ENCODE results near the gene SYNGR2.

SYNGR2 gene, protein sequence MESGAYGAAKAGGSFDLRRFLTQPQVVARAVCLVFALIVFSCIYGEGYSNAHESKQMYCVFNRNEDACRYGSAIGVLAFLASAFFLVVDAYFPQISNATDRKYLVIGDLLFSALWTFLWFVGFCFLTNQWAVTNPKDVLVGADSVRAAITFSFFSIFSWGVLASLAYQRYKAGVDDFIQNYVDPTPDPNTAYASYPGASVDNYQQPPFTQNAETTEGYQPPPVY

DNA sequence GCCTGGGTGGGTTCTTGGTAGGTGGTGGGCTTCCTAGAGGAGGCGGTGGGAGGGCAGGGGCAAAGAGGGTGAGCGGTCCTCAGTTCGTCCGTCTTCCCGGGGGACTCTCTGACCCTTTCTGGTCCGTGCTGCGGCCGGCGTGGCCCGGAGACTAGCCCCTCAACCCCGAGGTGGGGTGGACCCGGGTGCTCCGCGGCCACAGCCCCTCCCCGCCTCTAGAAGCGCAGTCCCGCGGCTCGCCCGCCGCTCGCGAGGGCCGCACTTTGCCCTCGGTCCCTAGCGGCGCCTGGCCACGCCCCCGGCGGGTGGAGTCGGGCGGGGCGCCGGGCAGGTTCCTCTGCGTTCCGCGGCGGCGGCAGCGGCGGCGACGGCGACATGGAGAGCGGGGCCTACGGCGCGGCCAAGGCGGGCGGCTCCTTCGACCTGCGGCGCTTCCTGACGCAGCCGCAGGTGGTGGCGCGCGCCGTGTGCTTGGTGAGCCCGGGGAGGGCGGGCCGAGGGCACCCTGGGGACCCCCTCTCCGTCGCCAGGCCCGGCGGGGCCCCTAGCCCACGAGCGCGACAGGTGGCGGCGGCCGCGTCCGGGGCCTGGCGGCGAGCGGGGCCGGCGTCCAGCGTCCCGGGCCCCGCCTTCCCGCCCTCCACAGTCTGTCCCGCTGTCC, at the start of gene SYNGR2:
Gene SYNGR2 (plus strand): TSS at position 340 of the 661 bp plus-strand sequence. CDS start 36 bp downstream, at position 376.
- DNase-seq (ENCODE audit: low spot score): no peak

DNA sequence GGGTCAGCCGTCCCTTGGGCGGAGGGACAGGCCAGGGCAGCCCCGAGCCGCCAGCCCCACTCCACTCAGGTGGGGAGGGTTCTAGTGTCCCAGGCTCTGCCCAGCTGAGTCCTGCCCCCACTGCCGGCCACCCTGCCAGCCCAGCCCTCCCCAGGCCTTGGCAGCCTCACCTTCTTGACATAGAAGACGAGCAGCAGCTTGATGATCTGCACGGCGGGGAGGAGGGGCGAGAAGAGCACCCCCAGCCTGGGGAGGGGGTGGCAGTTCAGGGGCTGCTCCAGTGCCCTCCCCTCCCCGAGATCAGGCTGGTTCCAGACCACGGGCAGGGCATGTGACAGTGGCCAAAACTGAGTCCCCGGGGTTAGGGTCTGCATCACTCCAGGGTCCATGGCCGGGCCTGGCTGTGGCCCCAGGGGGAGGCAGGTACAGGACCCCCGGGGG, 49.6 kb upstream of the SYNGR2 start:
- no peak for DNase-seq (ENCODE audit: low spot score)

DNA sequence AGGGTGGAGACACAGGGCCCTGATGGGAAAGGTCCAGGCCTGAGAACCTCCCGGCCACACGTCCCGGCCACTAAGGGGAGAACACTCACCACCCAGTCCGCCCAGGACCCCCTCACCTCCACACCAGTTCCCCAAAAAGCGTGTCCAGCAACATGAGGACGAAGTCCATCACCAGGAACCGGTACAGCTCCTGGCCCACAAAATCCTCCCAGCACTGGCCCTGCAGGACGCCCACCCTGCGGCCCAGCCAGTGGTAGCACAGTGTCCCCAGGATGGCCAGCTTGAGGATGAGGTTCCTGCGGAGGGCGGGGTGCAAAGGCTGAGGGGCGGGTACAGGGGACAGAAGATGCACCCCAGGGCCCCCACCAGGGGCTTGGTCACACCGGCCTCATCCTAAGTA, 47.8 kb upstream of the SYNGR2 start:
- no peak for DNase-seq (ENCODE audit: low spot score)

DNA sequence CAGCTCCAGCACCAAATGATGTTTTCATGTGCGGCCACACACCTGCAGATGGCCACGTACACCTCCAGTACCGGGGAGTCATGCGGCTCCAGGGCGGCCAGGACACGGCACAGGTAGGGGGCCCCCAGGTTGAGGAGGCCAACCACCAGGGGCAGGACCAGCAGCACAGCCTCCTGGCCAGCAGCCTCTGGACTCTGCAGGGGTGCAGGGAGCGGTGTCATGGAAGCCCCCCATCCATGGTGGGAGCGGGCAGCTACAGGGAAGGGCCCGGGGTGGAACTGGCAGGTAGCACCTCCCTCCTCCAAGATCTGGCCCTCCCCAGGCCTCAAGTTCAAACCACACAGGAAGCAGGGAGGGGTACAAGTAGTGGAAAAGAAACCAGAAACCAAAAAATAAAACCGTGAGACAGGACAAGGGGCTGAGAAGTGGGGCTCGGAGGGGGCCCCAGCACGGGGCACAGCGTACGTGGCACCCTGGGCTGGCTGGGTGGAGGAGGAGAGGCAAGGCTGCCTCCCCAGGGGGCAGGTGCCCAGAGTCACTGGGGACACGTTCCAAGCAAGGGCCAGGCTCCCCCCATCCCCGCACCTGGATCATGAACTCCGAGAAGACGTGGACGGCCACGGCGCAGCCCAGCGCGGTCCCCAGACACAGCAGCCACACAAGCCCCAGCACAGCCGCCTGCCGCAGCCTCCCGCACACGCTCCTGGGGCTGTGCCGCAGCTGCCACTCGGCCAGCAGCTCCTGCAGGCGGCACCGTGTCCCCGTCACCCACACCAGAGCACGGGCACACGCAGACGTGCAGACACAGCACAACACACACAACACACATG, 47.2 kb upstream of the SYNGR2 start:
- DNase-seq (ENCODE audit: low spot score): no peak

DNA sequence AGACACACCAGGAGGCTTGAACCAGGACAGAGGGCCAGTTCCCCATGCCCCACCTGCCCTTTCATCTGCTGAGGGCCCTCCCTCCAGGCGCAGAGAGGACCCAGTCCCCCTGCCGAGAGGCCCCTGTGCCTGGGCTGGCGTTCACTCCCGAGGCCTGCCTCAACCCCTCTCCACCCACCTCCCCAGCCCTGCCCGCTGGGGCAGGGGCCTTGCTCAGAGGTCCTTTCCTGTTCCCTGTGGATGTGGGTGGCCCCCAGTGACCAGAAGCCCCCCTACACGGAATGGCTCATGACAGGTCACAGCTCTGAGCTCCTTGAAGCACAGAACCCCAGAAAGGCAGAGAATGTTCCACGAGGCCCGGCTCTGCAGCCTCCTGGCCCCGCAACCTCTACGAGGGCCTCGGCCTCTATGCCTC, 46.6 kb upstream of the SYNGR2 start:
- DNase-seq (ENCODE audit: low spot score): no peak

DNA sequence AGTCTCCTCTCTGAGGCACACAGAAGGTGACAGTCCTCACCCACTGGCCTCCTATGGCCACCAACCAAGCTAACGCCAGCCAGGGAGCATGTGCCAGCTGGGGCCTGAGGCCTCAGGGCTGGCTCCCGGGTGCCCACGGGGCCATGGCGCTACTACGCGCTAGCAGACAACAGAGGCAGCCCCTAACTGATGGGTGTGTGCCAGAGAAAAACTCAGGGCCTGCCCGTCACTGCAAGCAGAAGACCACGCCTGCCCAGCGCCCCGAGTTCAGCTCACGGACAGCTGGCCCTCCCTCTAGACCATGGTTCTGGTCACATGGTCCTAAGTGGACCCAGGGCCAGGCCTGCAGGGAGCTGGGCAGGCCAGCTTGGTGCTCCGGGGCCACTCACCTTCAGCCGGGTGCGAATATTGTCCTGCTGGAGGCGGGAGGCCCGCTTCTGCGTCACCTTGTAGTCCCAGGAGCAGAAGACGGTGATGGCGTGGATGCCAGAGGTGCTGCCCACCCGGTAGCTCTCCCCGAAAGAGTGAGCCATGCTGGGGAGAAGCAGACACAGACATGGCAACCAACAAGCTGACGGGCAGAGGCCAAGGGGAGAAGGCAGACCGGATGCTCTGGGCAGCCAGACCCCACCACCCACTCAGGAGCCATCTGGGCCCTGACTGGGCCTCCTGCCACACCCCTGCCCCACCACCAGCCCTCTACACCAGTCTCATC, 46.0 kb upstream of the SYNGR2 start:
- DNase-seq (ENCODE audit: low spot score): no peak

DNA sequence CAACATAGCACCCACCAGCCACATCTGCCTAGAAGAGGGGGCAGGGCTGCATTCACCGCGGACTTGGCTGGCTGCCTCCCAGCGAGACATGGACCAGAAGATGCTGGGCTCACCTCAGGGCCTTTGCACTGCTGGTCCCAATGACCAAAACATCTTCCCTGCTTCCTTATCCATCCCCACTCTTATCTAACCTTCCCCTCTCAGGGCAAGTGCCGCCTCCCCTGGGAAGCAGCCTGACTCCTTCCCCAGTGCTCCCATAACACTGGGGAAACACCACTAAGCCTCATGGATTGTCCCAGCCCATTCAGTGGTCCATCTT, 45.5 kb upstream of the SYNGR2 start:
- no peak for DNase-seq (ENCODE audit: low spot score)

DNA sequence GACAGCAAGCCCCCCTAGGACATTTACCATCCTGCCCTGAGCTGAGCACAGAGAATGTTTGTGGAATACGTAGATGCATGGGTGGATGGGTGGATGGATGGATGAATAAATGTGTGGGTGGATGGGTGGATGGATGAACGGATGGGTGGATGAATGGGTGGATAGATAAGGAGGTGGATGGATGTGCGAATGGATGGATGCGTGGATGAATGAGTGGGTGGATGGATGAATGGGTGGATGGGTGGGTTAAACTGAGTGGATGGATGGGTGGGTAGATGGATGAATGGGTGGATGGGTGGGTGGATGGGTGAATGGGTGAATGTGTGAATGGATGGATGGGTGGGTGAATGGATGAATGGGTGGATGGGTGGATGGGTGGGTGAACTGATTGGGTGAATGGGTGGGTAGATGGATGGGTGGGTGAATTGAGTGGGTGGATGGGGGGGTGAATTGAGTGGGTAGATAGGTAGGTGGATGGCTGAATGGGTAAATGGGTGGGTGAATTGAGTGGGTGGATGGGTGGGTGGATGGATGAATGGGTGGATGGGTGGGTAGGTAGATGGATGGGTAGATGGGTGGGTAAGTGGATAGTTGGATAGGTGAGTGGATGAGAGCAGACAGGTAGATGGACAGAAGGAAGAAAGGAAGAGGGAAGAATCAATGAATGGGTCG, 45.0 kb upstream of the SYNGR2 start:
- DNase-seq (ENCODE audit: low spot score): no peak

DNA sequence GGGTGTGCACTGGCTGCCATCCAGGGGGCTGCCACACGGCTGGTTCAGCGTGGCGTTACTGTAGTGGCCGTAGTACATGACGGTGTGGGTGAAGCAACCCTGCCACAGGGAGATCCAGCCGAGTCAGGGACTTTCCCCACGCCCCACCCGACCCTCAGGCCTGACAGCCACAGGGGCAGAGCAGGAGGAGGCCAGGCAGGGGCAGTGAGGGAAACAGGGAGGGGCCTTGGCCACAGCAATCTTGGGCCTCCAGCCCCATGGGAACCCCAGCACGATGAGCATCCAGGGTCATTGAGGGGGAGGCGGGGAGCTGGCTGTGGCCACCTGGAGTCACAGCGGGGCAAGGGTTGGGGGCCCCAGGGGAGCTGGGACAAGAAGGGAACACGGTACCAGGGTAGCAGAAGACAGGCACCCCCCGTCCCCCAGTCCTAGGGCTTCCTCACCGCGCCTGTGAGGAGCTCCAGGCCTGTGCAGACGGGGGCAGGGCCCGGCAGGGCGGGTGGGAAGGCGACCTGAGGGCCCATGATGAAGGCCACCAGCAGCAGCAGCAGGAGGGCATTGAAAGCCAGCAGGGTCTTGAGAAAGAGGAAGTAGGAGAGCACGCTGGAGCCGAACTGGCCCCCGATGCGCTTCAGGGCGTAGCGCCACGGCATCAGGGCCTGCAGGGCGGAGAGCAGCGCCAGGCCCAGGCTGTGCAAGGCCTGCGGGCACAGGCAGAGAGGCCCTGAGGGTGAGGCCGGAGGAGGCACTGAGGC, 44.1 kb upstream of the SYNGR2 start:
- DNase-seq (ENCODE audit: low spot score): no peak

DNA sequence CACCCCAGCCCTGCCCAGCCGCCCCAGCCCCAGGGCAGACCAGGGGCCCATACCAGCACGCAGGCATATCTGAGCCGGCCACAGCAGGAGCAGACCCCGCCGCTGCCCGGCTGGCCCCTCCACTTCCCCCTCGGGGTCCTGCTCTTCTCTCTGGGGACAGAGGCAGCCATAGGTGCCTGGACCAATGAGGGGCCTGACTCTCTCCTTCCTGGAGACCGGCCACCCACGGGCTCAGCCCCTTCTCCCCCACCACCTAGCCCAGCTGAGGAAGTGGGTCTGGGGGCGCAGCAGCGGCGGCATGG, 43.6 kb upstream of the SYNGR2 start:
- DNase-seq (ENCODE audit: low spot score): no peak

DNA sequence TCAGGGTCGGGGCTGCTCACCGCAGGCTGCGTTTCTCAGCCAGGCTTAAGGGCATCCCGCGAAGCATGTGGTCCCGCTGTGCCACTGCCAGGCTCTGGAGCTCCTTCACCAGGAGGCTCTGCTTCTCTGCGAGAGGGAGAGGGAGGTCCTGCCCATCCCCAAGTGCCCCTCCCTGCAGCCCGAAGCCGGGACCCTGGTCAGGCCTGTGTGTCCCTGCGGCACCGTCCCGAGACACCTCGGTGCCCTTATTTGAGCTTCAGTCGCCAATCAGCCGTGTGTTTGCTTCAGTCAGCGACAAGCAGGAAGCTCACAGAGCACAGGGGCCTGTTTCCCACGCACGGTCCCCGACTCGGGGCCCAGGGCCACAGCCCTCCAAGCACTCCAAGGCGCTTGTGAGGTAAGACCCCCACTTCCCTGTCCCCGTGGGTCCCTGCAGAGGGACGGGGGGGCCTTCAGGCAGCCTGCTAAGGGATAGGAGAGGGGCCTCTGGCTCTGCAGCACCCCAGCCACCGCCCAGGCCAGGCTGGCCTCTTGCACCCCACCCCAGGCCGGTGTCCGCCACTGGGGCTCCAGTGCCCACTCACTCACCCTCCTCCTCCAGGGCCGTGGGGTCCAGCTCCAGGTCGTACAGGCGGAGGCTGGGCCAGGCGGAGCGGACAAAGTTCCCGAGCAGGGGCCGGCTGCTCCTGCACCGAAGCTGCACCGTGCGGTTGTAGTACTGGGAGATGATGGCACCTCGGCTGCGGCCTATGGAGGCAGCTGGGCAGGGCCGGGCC, 43.1 kb upstream of the SYNGR2 start:
- DNase-seq (ENCODE audit: low spot score): no peak

DNA sequence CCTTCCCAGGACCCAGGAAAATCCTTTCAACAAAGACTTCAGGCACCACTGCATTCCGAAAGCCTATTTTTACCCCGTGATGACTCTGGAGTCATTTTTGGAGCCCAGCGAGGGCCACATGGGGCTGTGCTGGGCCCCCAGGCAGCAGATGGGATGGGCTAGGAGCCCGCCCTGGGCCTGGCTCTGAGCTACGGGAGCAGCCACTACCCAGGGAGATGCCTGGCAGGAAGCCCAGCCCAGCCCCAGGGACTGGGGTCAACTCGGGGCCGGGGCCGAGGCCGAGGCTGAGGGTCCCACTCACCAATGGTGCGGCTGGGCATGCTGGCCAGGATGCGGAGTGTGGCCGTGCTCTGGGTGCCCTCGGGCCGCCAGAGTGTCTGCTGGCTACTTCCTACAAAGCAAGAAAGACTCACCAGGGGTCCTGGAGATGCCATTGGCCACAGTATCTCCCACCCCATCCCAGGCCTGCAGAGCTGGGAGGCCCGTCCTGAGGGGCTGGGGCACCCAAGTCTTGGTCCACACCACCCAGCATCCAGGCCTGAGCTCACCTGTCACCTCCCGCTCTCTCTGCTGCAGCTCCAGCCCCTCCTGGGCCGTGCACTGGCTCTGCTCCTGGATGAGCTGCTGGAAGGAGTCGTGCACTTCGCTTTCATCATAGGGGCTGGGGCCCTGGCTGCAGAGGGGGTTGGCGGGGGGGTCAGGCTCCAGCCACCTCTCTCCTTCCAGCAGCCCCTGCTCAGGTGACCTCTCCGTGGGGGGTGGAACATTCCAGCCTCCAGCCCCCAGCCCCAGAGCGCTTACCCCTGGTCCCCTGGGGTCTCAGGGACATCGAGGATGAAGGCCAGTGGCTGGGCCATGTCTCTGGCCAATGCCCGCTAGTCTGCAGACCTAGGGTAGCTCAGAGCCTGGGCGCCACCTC, 42.1 kb upstream of the SYNGR2 start:
- no peak for DNase-seq (ENCODE audit: low spot score)

DNA sequence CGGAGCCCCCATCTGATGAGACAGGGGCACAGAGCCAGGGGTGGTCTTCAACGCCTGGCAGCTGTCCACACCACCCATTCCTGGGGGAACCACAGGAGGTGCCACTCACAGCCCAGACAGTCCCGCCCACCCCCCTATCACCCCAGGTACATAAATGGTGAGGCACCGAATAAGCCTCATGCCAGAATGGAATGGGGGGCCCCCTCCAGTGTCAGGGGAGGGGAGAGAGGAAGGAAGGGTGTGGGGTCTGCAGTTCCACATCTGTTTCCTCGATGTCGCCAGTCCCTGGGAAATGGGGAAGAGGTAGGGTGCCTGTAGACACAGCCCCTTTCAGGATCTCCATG, 41.5 kb upstream of the SYNGR2 start:
- DNase-seq (ENCODE audit: low spot score): no peak

DNA sequence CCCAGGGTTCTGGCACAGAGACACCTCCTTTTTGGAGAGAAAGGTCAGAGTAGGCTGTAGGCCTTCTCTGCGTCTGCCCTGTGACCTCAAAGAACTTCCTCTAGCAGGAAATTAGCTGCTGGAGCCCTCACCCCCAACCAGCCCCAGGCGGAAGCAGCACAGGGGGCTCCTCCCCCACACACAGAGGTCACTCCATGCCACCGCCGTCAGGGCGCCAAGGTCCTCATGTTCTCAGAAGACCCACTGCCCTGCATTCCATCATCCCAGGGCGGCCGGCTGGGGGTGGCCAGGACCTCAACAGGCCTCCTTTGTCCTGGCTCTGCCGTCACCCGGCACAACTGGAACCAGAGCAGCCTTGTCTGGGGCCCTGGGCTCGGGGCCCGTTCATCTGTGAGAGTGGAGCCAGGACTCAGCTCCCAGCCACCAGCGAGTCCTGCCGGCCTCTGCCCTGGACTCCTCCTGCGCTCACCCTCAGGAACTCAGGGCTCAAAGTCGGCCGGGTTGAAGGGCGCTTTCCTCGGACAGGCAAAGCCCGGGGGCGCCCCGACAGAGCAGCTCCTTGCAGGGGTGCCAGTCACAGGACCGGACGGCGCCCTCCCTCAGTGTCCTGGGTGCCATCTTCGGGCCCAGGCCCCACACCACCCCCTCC, 41.0 kb upstream of the SYNGR2 start:
- DNase-seq (ENCODE audit: low spot score): no peak

DNA sequence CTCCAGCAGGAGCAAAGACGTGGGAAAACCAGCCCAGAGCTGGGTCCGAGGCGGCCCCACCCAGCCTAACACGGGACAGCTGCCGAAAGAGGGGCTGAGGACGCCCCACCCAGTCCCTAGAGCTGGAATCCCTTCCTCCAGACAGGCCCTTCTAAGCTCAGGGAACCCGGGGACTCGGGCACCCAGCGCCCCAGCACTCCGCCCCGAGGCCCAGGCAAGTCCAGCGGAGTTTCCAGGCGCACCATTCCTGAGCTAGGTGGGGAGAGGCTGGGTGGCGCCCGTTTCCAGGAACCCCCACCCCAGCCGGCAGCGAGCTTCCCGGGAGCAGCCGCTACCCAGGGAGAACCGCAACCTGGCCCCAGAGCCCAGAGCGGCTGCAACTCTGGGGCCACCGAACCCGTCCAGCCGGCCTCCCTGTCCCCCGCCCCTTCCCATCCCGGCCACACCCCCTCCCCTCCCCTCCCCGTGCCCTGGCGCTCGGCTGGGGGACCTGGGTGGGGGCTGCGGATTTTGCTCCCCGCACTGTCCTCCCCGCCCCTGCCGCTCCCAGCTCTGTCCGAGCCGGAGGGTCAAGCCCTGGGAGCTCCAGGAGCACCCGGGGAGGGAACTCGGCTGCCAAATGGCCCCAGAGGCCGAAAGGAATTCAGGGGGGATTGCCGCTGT, 40.4 kb upstream of the SYNGR2 start:
- no peak for DNase-seq (ENCODE audit: low spot score)

DNA sequence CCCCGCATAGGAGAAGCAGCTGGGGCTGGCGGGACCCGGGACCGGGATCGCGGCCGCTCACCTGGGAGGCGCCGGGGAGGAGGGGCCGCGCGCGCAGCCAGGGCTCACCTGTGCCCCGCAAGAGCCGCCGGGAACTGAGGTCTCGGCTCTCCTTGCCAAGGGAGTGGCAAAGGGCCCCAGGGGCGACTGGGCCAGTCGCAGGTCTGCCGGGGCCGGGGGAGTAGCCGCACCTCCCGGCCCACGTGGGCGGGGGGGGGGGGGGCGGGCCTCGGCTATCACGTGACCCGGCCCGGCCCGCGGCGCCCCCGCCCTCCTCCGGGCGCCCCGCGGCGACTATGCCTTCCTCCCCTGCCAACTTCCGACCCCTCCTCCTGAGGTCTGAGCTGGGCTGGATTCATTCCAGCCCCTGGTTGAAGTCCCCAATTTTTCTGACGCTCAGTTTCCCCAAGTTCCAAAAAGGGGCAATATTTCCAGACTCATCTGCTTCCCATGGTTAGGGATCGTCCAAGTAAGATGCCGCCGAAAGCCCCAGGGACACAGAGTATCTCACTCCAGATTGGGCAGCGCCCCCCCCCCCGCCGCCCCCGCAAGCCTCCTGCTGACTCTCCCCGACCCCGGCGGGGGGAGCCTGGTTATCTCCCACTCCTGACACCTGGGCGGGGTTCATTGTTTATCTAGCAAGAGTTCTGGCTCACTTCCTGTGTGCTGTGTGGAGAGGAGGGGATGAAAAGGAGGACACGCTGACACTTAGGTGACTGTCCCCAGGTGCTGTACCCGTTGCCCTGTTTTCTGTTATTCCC, 39.6 kb upstream of the SYNGR2 start, which contains the start of gene TMC6:
Gene TMC6 (minus strand): TSS at position 205 of the 800 bp plus-strand sequence. CDS start 1,923 bp downstream, outside the sequence.
- no peak for DNase-seq (ENCODE audit: low spot score)

DNA sequence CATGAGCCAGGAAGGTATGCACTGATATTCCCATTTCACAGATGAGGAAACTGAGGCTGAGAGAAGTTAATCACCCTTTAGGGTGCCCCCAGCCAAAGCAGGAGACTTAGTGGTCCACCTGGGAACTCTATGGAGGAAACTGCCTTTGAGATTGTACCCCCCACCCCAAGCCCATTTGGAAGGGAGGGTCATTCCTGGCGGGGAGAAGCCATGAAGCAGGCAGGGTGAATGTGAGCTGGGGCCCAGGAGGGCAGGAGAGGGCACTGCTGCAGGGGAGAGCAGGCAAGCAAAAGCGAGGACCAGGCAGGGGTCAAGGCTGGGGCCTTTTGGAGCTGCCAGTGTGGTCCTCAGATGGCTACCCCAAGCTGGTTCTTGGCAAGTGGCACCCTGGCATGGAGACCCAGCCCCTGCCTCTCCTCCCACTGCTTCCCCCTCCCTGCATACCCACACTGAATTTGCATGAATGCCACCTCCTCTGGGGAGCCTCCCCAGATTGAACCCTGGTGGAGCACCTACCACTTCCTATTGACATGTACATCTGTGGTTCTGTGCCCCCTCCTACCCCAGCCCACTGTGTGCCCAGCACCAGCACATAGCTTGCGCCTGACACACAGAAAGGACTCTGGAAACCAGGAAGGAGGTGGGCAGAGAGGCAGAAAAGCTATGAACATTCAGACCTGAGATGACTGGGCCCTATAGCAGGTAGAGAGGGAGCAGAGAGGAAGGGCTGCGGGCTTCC, 38.9 kb upstream of the SYNGR2 start:
- DNase-seq (ENCODE audit: low spot score): no peak

All from left forelimb (tissue), 1 donor.